ENCODE data around the gene CELA3B. TPM values are rescaled to one million over a fixed set of nuclear protein-coding genes. Genes with fewer than 3 reads are reported as not detected.

CELA3B gene
- total RNA-seq, 1 donor: not detected

- no peak overlapping the region for H3K4me3 ChIP-seq (ENCODE audit: low read depth, low read length)
- no peak for DNase-seq (ENCODE audit: low read depth)
- TF ChIP-seq CTCF (IDR thresholded peaks at IDR 0.05; ENCODE audit: insufficient read depth, low read depth, low read length): no peak
Measured at GRCh38 chr1:22021061-22021460, 44.2 kb downstream of the CELA3B start.

GRCh38 chr1:22024485-22025367 is 47.9 kb downstream of the CELA3B start:
- peak overlapping the region; percentile 80 for H3K4me3 ChIP-seq (ENCODE audit: low read depth, low read length)
- DNase-seq (ENCODE audit: low read depth): peak; percentile 88
- no peak for TF ChIP-seq CTCF (IDR thresholded peaks at IDR 0.05; ENCODE audit: insufficient read depth, low read depth, low read length)

GRCh38 chr1:22025368-22026155 is 48.7 kb downstream of the CELA3B start:
- H3K4me3 ChIP-seq (ENCODE audit: low read depth, low read length): peak overlapping the region; percentile 80
- DNase-seq (ENCODE audit: low read depth): peak; percentile 95

GRCh38 chr1:22026924-22027289 is 50.1 kb downstream of the CELA3B start:
- H3K4me3 ChIP-seq (ENCODE audit: low read depth, low read length): no peak overlapping the region
- no peak for DNase-seq (ENCODE audit: low read depth)
- TF ChIP-seq CTCF (IDR thresholded peaks at IDR 0.05; ENCODE audit: insufficient read depth, low read depth, low read length): no peak

More at GRCh38 chr1:22025368-22026155, 48.7 kb downstream of the CELA3B start:
- no peak for TF ChIP-seq CTCF (IDR thresholded peaks at IDR 0.05; ENCODE audit: insufficient read depth, low read depth, low read length)

GRCh38 chr1:22030057-22030456 is 53.2 kb downstream of the CELA3B start:
- TF ChIP-seq CTCF (IDR thresholded peaks at IDR 0.05; ENCODE audit: insufficient read depth, low read depth, low read length): no peak
- DNase-seq (ENCODE audit: low read depth): no peak

GRCh38 chr1:22030473-22030872 is 53.7 kb downstream of the CELA3B start:
- DNase-seq (ENCODE audit: low read depth): no peak
- no peak overlapping the region for H3K4me3 ChIP-seq (ENCODE audit: low read depth, low read length)
- TF ChIP-seq CTCF (IDR thresholded peaks at IDR 0.05; ENCODE audit: insufficient read depth, low read depth, low read length): no peak

More at GRCh38 chr1:22030057-22030456, 53.2 kb downstream of the CELA3B start:
- H3K4me3 ChIP-seq (ENCODE audit: low read depth, low read length): no peak overlapping the region

All from fibroblast of villous mesenchyme (primary cell).